ENCODE measurements around the gene PLA2G4F.

Gene PLA2G4F

GRCh38 chr15:42121021-42121420, 35.4 kb downstream of the PLA2G4F start:
- no peak for DNase-seq (ENCODE audit: extremely low read depth, low read depth)
- TF ChIP-seq, protein P1, sequence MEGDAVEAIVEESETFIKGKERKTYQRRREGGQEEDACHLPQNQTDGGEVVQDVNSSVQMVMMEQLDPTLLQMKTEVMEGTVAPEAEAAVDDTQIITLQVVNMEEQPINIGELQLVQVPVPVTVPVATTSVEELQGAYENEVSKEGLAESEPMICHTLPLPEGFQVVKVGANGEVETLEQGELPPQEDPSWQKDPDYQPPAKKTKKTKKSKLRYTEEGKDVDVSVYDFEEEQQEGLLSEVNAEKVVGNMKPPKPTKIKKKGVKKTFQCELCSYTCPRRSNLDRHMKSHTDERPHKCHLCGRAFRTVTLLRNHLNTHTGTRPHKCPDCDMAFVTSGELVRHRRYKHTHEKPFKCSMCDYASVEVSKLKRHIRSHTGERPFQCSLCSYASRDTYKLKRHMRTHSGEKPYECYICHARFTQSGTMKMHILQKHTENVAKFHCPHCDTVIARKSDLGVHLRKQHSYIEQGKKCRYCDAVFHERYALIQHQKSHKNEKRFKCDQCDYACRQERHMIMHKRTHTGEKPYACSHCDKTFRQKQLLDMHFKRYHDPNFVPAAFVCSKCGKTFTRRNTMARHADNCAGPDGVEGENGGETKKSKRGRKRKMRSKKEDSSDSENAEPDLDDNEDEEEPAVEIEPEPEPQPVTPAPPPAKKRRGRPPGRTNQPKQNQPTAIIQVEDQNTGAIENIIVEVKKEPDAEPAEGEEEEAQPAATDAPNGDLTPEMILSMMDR (IDR thresholded peaks at IDR 0.05; ENCODE audit: low read depth, low read length), result no peak

DNA sequence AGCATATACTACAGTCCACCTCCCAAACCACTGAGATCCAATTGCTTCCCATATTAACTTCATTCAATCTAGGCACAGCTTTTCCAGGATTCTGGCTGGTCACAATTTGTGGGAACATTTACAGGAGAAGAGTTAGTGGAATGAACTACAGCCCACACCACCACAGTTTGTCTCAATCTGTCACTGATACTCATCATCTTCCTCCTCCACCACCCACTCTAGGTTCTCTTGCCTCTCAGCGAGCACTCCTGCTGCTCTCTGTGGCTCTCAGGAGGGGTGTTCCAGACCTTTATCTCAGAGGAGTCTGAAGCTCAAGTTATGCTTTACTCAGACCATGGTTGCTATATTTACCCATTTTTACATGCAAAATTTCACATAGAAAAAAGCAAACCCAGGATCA, 36.2 kb downstream of the PLA2G4F start:
- TF ChIP-seq, protein P1 (IDR thresholded peaks at IDR 0.05; ENCODE audit: low read depth, low read length), result no peak
- DNase-seq (ENCODE audit: extremely low read depth, low read depth), result no peak

DNA sequence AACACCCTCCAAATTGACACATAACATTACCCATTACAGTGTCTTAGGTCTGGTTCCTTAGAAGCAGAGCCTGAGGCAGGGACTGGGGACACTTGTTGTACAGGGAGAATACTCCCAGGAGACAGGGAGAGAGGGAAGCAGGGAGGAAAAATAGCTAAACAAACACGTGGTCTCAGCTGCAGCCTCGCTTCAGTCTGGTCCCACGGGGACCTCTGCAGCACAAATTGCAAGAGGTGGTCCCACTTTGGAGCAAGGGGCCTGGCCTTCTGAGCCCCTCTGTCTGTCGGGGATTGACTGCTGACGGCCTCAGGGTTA, 37.0 kb downstream of the PLA2G4F start:
- TF ChIP-seq, protein P1 (IDR thresholded peaks at IDR 0.05; ENCODE audit: low read depth, low read length), result no peak
- DNase-seq (ENCODE audit: extremely low read depth, low read depth), result no peak

- DNase-seq (ENCODE audit: extremely low read depth, low read depth), result no peak
- TF ChIP-seq, protein P1 (IDR thresholded peaks at IDR 0.05; ENCODE audit: low read depth, low read length), result no peak
Measured at GRCh38 chr15:42118650-42119445, 37.6 kb downstream of the PLA2G4F start.

DNA sequence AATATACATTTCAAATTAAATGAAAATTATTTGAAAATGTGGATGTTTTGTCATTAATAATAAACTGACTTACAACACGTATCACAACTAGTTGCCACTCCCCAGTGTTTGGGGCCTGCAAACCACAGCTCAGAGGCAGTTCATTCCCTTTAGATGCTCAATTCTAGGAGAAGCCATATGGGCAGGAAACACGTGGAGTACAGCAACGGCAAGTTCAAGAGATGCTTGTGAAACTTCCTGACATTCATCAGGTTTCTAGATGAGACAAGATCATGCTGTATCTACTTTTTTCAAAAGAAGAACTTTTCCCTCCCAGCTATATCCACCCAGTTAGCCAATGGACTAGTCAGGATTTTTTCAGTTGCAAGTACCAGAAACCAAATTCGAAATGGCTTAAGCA, 44.5 kb downstream of the PLA2G4F start:
- TF ChIP-seq, protein P1 (IDR thresholded peaks at IDR 0.05; ENCODE audit: low read depth, low read length), result no peak
- DNase-seq (ENCODE audit: extremely low read depth, low read depth), result no peak

- no peak for DNase-seq (ENCODE audit: extremely low read depth, low read depth)
- TF ChIP-seq, protein P1 (IDR thresholded peaks at IDR 0.05; ENCODE audit: low read depth, low read length), result no peak
Measured at GRCh38 chr15:42110367-42110766, 46.1 kb downstream of the PLA2G4F start.

GRCh38 chr15:42108806-42109205, 47.6 kb downstream of the PLA2G4F start:
- no peak for DNase-seq (ENCODE audit: extremely low read depth, low read depth)
- TF ChIP-seq, protein P1 (IDR thresholded peaks at IDR 0.05; ENCODE audit: low read depth, low read length), result no peak
